Endothelial cell of umbilical vein (primary cell): ENCODE measurements around the gene NAA10. TPM values are rescaled to one million over a fixed set of nuclear protein-coding genes. Genes with fewer than 3 reads are reported as not detected.
A peak's percentile ranks its signal among the peaks of the same experiment; 100 is the strongest.

Source experiments
- BruUV-seq: library from RNA; stranded (reverse); fragments of 400-500 nt; replicated peaks from 2 replicates; lab custom pipeline; 2021; lab: Mats Ljungman, UMichigan
- CTCF ChIA-PET: fragments of 300-600, 350-600 bp; sonication (Branson Sonifier 250); formaldehyde crosslinking; loops from one replicate; lab custom pipeline; 2021; ENCODE audit warnings: antibody characterized with exemption, inconsistent platforms; lab: Charles Lee
- POLR2A ChIA-PET: fragments of 300-600, 350-600 bp; sonication (Branson Sonifier 250); formaldehyde crosslinking; loops from one replicate; lab custom pipeline; 2021; ENCODE audit warnings: antibody characterized with exemption, inconsistent platforms; lab: Charles Lee
- DNase-seq: peaks from one replicate; pipeline ENCODE4 v3.0.0-alpha.2; 2011; ENCODE audit warnings: low read depth, low spot score
- FAIRE-seq: peaks from 2 replicates; lab custom pipeline; 2011; peaks lifted over from hg19 to GRCh38; lab: Jason Lieb, UNC
- H2AFZ ChIP-seq: 2 replicates; pipeline ENCODE4 v1.6.0; 2012; ENCODE audit warnings: low read depth, low read length, control low read depth, inconsistent platforms
- H3K27ac ChIP-seq: 2 replicates; pipeline ENCODE4 v1.5.1; 2011; ENCODE audit warnings: low read depth, mild to moderate bottlenecking, control low read depth, low read length, moderate library complexity; ENCODE audit not compliant: insufficient read depth
- H3K27me3 ChIP-seq, 2 experiments: 2 replicates each; pipeline versions ENCODE4 v1.6.0 to v1.6.1; 2011; ENCODE audit warnings: low read length in 2 of 2, mixed read lengths in 1 of 2; ENCODE audit not compliant: control insufficient read depth in 2 of 2, insufficient read depth in 2 of 2
- H3K36me3 ChIP-seq, 2 experiments: 2 replicates in 1 of 2; 3 replicates in 1 of 2; pipeline ENCODE4 v1.5.1; 2011; ENCODE audit warnings: low read length in 2 of 2, mild to moderate bottlenecking in 1 of 2, moderate library complexity in 1 of 2; ENCODE audit not compliant: control insufficient read depth in 2 of 2, insufficient read depth in 2 of 2; ENCODE audit errors: extremely low read depth in 1 of 2
- H3K4me1 ChIP-seq: 3 replicates; pipeline ENCODE4 v1.5.1; 2011; ENCODE audit warnings: mild to moderate bottlenecking, low read length; ENCODE audit not compliant: control insufficient read depth, insufficient read depth; ENCODE audit errors: extremely low read depth
- H3K4me2 ChIP-seq: 2 replicates; pipeline ENCODE4 v1.6.1; 2011; ENCODE audit warnings: low read length, control low read depth, mixed read lengths; ENCODE audit not compliant: insufficient read depth
- H3K4me3 ChIP-seq, 3 experiments: fragments of 200-600 bp in 1 of 3; sonication (generic), shearing (Covaris generic) in 1 of 3; replicated peaks in 1 of 3; 2 replicates each; pipeline ENCODE4 v1.5.1; 2011 to 2016; ENCODE audit warnings: control low read depth in 3 of 3, low read length in 3 of 3, mild to moderate bottlenecking in 2 of 3, inconsistent platforms in 1 of 3, low read depth in 1 of 3, moderate library complexity in 1 of 3; ENCODE audit not compliant: insufficient read depth in 1 of 3
- H3K79me2 ChIP-seq: 2 replicates; pipeline ENCODE4 v1.6.0; 2012; ENCODE audit warnings: low read length, inconsistent platforms; ENCODE audit not compliant: control insufficient read depth, insufficient read depth
- H3K9ac ChIP-seq: replicated peaks from 2 replicates; pipeline ENCODE3; 2011; ENCODE audit warnings: low read length, control low read depth; ENCODE audit not compliant: insufficient read depth; ENCODE audit errors: extremely low read depth
- H3K9me1 ChIP-seq: replicated peaks from 3 replicates; pipeline ENCODE4 v1.6.0; 2011; ENCODE audit warnings: mild to moderate bottlenecking, low read length; ENCODE audit not compliant: control insufficient read depth, insufficient read depth; ENCODE audit errors: extremely low read depth
- H3K9me3 ChIP-seq: replicated peaks from 2 replicates; pipeline ENCODE4 v1.5.1; 2012; ENCODE audit warnings: low read length, inconsistent platforms; ENCODE audit not compliant: control insufficient read depth, insufficient read depth
- H4K20me1 ChIP-seq: replicated peaks from 2 replicates; pipeline ENCODE3; 2011; ENCODE audit warnings: mild to moderate bottlenecking, low read length; ENCODE audit not compliant: control insufficient read depth, insufficient read depth; ENCODE audit errors: extremely low read depth
- EZH2 ChIP-seq: IDR thresholded peaks from 2 replicates; pipeline ENCODE4 v1.6.1; 2012; ENCODE audit warnings: borderline replicate concordance, low read depth, mild to moderate bottlenecking, moderate library complexity, low read length, inconsistent platforms; ENCODE audit not compliant: severe bottlenecking
- FOS ChIP-seq: IDR thresholded peaks from 2 replicates; pipeline ENCODE4 v1.6.1; 2011; ENCODE audit warnings: mild to moderate bottlenecking, low read length, moderate library complexity, borderline replicate concordance; ENCODE audit not compliant: insufficient read depth
- GATA2 ChIP-seq: IDR thresholded peaks from 2 replicates; pipeline ENCODE4 v1.7.0; 2011; ENCODE audit warnings: low read depth, mild to moderate bottlenecking, moderate library complexity, mixed read lengths, low read length; ENCODE audit not compliant: insufficient read length, insufficient read depth
- JUN ChIP-seq: IDR thresholded peaks from 2 replicates; pipeline ENCODE4 v1.6.1; 2011; ENCODE audit warnings: borderline replicate concordance, low read depth; ENCODE audit not compliant: insufficient read length, insufficient read depth
- MYC ChIP-seq: IDR thresholded peaks from one replicate; pipeline ENCODE4 v1.6.1; 2011; ENCODE audit warnings: mild to moderate bottlenecking, low read depth, low read length
- POLR2A ChIP-seq: IDR thresholded peaks from 2 replicates; pipeline ENCODE4 v1.6.1; 2012; ENCODE audit warnings: low read depth, mild to moderate bottlenecking, control low read depth, low read length
- POLR2AphosphoS5 ChIP-seq: IDR thresholded peaks from 2 replicates; pipeline ENCODE4 v1.6.1; 2012; ENCODE audit warnings: low read depth, mild to moderate bottlenecking, control low read depth, low read length, moderate library complexity; ENCODE audit not compliant: insufficient read depth
- dilution Hi-C: fragments of 300-500 bp; cut with MboI; formaldehyde crosslinking; loops from one replicate; pipeline ENCODE4 v1.15.0; 2019; ENCODE audit warnings: low sequenced_read_pairs; ENCODE audit not compliant: extremely low pct_ligation_motif_present
- intact Hi-C: fragments of 100-400 bp; cut with micrococcal nuclease; formaldehyde crosslinking; loops from one replicate; pipeline ENCODE4 v1.10.0; 2022
- polyA plus RNA-seq, 4 experiments: library from polyadenylated mRNA; depleted of rRNA in 3 of 4; stranded (reverse) in 3 of 4; unstranded in 1 of 4; fragments of >200 nt; gene quantifications; 2 replicates each; pipeline versions ENCODE4 v1.2.1 to v1.2.3, GENCODE V29; 2011 to 2012; ENCODE audit warnings: missing spikeins in 1 of 4
- total RNA-seq: library from RNA; stranded (reverse); gene quantifications from 2 replicates; pipeline ENCODE4 v1.2.3, GENCODE V29; 2021
- TF ChIP-seq, protein P1 (sequence below), 2 donors: IDR thresholded peaks; 1 replicate in 1 of 2; 2 replicates in 1 of 2; pipeline ENCODE4 v1.5.1; 2011; ENCODE audit warnings: low read length in 2 of 2, mild to moderate bottlenecking in 2 of 2, moderate library complexity in 2 of 2, control low read depth in 1 of 2, inconsistent platforms in 1 of 2, low read depth in 1 of 2; ENCODE audit not compliant: insufficient read depth in 1 of 2; ENCODE audit errors: extremely low read depth in 1 of 2
- TF ChIP-seq, protein P2 (sequence below): IDR thresholded peaks from 2 replicates; pipeline ENCODE4 v1.6.1; 2011; ENCODE audit not compliant: insufficient read depth, insufficient read length

NAA10 gene
- total and polyA plus RNA-seq, 2 donors (not counting 3 experiments of a cell fraction or from before 2014, with no cell fraction given) = 141 to 144 TPM

DNA sequence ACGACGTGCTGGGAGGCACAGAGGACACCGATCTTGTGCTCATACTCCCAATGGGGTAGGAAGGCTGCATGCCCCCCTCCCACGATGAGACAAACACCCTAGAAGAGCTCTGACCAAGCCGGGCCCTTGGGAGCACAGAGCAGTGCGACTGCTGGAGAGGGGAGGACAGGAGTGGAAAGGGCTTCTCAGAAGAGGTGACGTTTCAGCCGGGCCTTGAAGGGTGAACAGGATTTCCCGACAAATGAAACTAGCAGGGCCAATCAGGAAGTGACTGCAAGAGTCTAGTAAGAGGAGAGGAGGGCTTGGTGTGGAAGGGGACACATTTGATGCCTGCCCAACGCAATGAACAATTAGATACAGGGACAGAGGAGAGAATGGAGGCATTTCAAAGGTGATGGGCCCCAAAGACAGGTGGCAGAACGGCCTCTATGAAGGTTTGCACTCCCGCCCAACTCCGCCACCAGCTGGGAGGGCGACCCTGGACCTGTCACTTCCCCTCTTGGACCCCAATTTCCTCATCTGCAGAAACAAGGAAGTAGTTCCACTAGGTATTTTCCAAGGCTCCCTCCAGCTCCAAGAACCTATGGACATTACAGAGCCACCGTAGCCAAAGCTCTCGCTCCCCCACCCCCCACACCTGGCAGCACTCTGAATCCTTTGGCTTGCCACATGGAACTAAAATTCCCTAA lies 32.8 kb upstream of the NAA10 start:
- no peak for TF ChIP-seq POLR2AphosphoS5
- TF ChIP-seq, protein P1, sequence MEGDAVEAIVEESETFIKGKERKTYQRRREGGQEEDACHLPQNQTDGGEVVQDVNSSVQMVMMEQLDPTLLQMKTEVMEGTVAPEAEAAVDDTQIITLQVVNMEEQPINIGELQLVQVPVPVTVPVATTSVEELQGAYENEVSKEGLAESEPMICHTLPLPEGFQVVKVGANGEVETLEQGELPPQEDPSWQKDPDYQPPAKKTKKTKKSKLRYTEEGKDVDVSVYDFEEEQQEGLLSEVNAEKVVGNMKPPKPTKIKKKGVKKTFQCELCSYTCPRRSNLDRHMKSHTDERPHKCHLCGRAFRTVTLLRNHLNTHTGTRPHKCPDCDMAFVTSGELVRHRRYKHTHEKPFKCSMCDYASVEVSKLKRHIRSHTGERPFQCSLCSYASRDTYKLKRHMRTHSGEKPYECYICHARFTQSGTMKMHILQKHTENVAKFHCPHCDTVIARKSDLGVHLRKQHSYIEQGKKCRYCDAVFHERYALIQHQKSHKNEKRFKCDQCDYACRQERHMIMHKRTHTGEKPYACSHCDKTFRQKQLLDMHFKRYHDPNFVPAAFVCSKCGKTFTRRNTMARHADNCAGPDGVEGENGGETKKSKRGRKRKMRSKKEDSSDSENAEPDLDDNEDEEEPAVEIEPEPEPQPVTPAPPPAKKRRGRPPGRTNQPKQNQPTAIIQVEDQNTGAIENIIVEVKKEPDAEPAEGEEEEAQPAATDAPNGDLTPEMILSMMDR (IDR thresholded peaks at IDR 0.05; ENCODE audit: extremely low read depth in 1 of 2, insufficient read depth in 1 of 2, low read depth in 1 of 2, low read length in 2 of 2) = no peak
- H3K4me1 ChIP-seq = peaks cover 28% of the 10 kb centered on the region
- H2AFZ ChIP-seq = no peak overlapping the region
- intact Hi-C loops = loop anchor here (1.0 to 2.0 kb wide), 2 partner anchors 15 to 43 kb away; no protein-coding TSS in a partner anchor
- H3K27me3 ChIP-seq = no peaks in the 10 kb centered on the region
- H3K36me3 ChIP-seq = peaks cover 0 to 5% of the 10 kb centered on the region in 2 experiments
- FAIRE-seq (peak; percentile 92), DNase-seq (peak; percentile 24)
- H3K27ac ChIP-seq = no peak overlapping the region
- H3K9me1 ChIP-seq = no peaks in the 10 kb centered on the region
- no peak overlapping the region for H3K4me3 ChIP-seq
- dilution Hi-C loops = no loop called here
- no peak overlapping the region for H3K9ac ChIP-seq
- ChIA-PET POLR2A (no interaction called here), CTCF (interaction anchor here (1.3 to 1.9 kb wide), 3 partner anchors 20 to 46 kb away, joined by 4 to 6 read pairs (median 6); no protein-coding TSS in a partner anchor)
- peaks cover 76% of the 10 kb centered on the region for H3K79me2 ChIP-seq
- no peaks in the 10 kb centered on the region for H3K9me3 ChIP-seq
- no TSS peak for BruUV-seq
- H3K4me2 ChIP-seq = peak overlapping the region; percentile 70
- no peaks in the 10 kb centered on the region for H4K20me1 ChIP-seq

DNA sequence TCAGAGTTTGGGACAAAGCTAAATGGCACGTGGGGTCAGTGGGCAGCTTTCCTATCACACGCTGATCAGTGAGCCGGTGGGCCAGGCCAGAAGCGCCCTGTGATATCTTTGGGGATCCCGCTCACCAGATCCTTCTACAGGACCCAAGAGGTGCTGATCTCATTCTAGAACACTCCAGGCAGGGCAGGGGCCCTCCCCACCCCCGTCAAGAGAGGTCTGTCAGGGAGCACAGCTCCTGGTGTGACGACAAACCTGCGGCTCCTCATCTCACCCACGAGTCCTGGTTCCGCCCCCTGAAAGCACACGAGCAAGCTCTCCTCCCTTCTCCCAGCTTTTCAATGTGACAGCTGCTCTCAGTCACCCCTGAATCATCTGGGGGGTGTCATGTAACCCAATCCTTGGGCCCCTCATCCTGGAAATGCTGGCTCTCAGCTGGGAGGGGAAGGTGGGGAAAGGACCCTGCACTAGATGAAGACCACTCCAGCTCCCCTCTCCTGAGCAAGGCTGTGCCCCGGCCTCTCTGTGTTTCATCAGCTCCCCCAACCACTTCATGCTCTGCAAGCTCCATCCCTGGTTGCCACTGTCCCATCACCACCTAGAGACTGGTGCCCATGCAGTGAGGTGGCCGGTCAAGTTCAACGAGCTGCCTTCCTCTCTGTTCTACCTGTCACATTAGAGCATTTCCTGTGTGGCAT lies 32.2 kb upstream of the NAA10 start:
- POLR2A ChIA-PET = no interaction called here
- Histone ChIP-seq H3K4me2 (no peak overlapping the region), H3K27ac (no peak overlapping the region), H2AFZ (no peak overlapping the region), H3K9ac (no peak overlapping the region), H3K9me1 (no peaks in the 10 kb centered on the region), H4K20me1 (no peaks in the 10 kb centered on the region), H3K4me1 (peaks cover 28% of the 10 kb centered on the region), H3K9me3 (no peaks in the 10 kb centered on the region), H3K27me3 (no peaks in the 10 kb centered on the region), H3K4me3 (no peak overlapping the region), H3K79me2 (peaks cover 80% of the 10 kb centered on the region), H3K36me3 (peaks cover 0 to 8% of the 10 kb centered on the region in 2 experiments)
- intact Hi-C loops (no loop called here), dilution Hi-C loops (no loop called here)
- DNase-seq (no peak), FAIRE-seq (no peak)
- no TSS peak for BruUV-seq
- CTCF ChIA-PET = interaction anchor here (1.1 to 1.9 kb wide), 4 partner anchors 20 to 79 kb away, joined by 3 to 6 read pairs (median 5); no protein-coding TSS in a partner anchor
- TF ChIP-seq MYC (no peak), FOS (no peak), EZH2 (no peak), GATA2 (no peak), POLR2A (no peak), JUN (no peak), POLR2AphosphoS5 (no peak)
- TF ChIP-seq, protein P1 (IDR thresholded peaks at IDR 0.05; ENCODE audit: extremely low read depth in 1 of 2, insufficient read depth in 1 of 2, low read depth in 1 of 2, low read length in 2 of 2) = no peak
- TF ChIP-seq, protein P2, sequence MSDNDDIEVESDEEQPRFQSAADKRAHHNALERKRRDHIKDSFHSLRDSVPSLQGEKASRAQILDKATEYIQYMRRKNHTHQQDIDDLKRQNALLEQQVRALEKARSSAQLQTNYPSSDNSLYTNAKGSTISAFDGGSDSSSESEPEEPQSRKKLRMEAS = no peak
